Ishikawa (cell line): ENCODE measurements around the gene PRIMPOL.

Source experiments
- CEBPB ChIP-seq: IDR thresholded peaks from 2 replicates; pipeline ENCODE4 v1.6.1; 2012
- EGR1 ChIP-seq: IDR thresholded peaks from 2 replicates; pipeline ENCODE4 v1.6.1; 2012
- EP300 ChIP-seq: IDR thresholded peaks from 2 replicates; pipeline ENCODE4 v1.6.1; 2012; ENCODE audit warnings: borderline replicate concordance
- FOXM1 ChIP-seq: IDR thresholded peaks from 2 replicates; pipeline ENCODE4 v1.6.1; 2012; ENCODE audit warnings: low read depth, borderline replicate concordance
- NFIC ChIP-seq: IDR thresholded peaks from 2 replicates; pipeline ENCODE4 v1.6.1; 2012
- RAD21 ChIP-seq: IDR thresholded peaks from 2 replicates; pipeline ENCODE4 v1.6.1; 2012; ENCODE audit warnings: low read depth
- TAF1 ChIP-seq: IDR thresholded peaks from 2 replicates; pipeline ENCODE4 v1.6.1; 2012; ENCODE audit warnings: low read depth, mild to moderate bottlenecking
- TEAD4 ChIP-seq: IDR thresholded peaks from 2 replicates; pipeline ENCODE4 v1.6.1; 2012
- YY1 ChIP-seq: IDR thresholded peaks from 2 replicates; pipeline ENCODE4 v1.6.1; 2012; ENCODE audit warnings: low read depth
- ZBTB7A ChIP-seq: IDR thresholded peaks from 2 replicates; pipeline ENCODE4 v1.6.1; 2012; ENCODE audit warnings: low read depth
- TF ChIP-seq, protein P1 (sequence below): IDR thresholded peaks from 2 replicates; pipeline ENCODE4 v1.6.1; 2012; ENCODE audit warnings: low read depth, mild to moderate bottlenecking
- TF ChIP-seq, protein P2 (sequence below): IDR thresholded peaks from 2 replicates; pipeline ENCODE4 v1.6.1; 2012
- TF ChIP-seq, protein P3 (sequence below): IDR thresholded peaks from 2 replicates; pipeline ENCODE4 v1.6.1; 2012

DNA sequence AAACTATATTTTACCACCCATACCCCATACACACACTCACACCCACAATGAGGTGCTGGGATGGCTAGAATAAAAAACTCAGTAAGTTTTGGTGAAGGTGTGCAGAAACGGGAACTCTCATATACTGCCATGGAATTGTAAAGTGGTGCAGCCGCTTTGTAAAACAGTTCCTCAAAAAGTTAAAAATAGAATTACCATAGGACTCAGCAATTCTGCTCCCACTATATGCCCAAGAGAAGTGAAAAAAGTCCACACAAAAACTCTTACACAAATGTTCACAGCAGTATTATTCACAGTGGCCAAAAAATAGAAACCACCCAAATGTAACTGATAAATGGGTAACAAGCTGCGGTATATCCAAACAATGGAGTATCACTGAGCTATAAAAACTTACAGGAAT, 77.9 kb downstream of the PRIMPOL start:
- TF ChIP-seq, protein P1, sequence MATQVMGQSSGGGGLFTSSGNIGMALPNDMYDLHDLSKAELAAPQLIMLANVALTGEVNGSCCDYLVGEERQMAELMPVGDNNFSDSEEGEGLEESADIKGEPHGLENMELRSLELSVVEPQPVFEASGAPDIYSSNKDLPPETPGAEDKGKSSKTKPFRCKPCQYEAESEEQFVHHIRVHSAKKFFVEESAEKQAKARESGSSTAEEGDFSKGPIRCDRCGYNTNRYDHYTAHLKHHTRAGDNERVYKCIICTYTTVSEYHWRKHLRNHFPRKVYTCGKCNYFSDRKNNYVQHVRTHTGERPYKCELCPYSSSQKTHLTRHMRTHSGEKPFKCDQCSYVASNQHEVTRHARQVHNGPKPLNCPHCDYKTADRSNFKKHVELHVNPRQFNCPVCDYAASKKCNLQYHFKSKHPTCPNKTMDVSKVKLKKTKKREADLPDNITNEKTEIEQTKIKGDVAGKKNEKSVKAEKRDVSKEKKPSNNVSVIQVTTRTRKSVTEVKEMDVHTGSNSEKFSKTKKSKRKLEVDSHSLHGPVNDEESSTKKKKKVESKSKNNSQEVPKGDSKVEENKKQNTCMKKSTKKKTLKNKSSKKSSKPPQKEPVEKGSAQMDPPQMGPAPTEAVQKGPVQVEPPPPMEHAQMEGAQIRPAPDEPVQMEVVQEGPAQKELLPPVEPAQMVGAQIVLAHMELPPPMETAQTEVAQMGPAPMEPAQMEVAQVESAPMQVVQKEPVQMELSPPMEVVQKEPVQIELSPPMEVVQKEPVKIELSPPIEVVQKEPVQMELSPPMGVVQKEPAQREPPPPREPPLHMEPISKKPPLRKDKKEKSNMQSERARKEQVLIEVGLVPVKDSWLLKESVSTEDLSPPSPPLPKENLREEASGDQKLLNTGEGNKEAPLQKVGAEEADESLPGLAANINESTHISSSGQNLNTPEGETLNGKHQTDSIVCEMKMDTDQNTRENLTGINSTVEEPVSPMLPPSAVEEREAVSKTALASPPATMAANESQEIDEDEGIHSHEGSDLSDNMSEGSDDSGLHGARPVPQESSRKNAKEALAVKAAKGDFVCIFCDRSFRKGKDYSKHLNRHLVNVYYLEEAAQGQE: no peak
- TF ChIP-seq TAF1 (no peak), CEBPB (no peak), TEAD4 (no peak), EP300 (no peak), ZBTB7A (no peak), YY1 (no peak), RAD21 (no peak), NFIC (no peak), FOXM1 (no peak), EGR1 (no peak)
- TF ChIP-seq, protein P2, sequence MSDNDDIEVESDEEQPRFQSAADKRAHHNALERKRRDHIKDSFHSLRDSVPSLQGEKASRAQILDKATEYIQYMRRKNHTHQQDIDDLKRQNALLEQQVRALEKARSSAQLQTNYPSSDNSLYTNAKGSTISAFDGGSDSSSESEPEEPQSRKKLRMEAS: no peak
- TF ChIP-seq, protein P3, sequence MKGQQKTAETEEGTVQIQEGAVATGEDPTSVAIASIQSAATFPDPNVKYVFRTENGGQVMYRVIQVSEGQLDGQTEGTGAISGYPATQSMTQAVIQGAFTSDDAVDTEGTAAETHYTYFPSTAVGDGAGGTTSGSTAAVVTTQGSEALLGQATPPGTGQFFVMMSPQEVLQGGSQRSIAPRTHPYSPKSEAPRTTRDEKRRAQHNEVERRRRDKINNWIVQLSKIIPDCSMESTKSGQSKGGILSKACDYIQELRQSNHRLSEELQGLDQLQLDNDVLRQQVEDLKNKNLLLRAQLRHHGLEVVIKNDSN: no peak
